GM10248 (cell line): ENCODE data around the gene CFAP77.

Experiments
- CTCF ChIA-PET: fragments of 300-600 bp; sonication (Branson Sonifier 250); formaldehyde crosslinking; extraction: SDS; loops from one replicate; lab custom pipeline; 2021; ENCODE audit warnings: antibody characterized with exemption; lab: Yijun Ruan, JAX
- POLR2A ChIA-PET: fragments of 350-650 bp; sonication (Branson Sonifier 250); formaldehyde crosslinking; extraction: SDS; loops from one replicate; lab custom pipeline; 2020; ENCODE audit warnings: antibody characterized with exemption; lab: Yijun Ruan, JAX
- DNase-seq: peaks from one replicate; pipeline ENCODE4 v3.0.0; 2012; ENCODE audit errors: extremely low spot score
- TF ChIP-seq, protein P1 (sequence below): IDR thresholded peaks from 2 replicates; pipeline ENCODE4 v1.5.1; 2012; ENCODE audit warnings: mild to moderate bottlenecking, low read depth; ENCODE audit errors: extremely low read depth, missing control alignments, control extremely low read depth

The CFAP77 gene

DNA sequence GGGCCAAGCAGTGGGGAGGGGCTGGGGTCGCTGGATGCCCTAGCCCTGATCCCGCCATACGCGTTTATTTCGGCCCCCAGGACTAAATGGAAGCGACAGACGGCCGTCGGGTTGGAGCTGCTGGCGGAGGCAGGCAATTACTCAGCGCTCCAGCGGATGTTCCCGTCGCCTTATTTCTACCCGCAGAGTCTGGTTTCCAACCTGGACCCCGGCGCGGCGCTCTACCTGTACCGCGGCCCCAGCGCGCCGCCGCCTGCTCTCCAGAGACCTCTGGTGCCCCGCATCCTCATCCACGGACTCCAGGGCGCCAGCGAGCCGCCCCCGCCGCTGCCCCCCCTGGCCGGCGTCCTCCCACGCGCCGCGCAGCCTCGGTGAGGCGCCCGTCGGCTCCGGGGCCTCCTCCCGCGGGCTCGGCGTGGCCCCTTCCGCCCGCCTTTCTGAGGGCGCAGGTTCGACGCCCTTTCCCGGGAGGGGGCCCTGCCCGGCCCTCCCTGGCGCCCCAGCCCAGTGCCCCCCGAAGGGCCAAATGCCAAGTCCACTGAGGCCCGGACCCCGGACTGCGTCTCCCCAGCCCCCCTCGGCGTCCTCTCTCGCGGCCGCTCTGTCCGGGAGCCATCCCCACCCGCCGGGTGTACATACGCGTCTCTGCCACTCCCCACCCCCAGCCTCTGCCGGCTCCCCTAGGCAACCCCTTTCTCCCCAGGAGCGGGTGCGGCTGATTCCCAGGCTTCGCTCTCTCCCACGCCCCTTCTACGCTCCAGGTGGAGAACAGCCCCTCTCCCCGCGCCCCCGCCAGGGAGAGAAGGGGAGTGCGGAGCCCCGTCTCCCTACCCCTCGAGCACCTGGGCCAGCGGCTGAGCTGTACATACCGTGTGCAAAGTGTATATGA is 179.4 kb downstream of the CFAP77 start:
- DNase-seq: no peak
- TF ChIP-seq, protein P1, sequence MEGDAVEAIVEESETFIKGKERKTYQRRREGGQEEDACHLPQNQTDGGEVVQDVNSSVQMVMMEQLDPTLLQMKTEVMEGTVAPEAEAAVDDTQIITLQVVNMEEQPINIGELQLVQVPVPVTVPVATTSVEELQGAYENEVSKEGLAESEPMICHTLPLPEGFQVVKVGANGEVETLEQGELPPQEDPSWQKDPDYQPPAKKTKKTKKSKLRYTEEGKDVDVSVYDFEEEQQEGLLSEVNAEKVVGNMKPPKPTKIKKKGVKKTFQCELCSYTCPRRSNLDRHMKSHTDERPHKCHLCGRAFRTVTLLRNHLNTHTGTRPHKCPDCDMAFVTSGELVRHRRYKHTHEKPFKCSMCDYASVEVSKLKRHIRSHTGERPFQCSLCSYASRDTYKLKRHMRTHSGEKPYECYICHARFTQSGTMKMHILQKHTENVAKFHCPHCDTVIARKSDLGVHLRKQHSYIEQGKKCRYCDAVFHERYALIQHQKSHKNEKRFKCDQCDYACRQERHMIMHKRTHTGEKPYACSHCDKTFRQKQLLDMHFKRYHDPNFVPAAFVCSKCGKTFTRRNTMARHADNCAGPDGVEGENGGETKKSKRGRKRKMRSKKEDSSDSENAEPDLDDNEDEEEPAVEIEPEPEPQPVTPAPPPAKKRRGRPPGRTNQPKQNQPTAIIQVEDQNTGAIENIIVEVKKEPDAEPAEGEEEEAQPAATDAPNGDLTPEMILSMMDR: no peak
- ChIA-PET POLR2A (no interaction called here), CTCF (no interaction called here)

DNA sequence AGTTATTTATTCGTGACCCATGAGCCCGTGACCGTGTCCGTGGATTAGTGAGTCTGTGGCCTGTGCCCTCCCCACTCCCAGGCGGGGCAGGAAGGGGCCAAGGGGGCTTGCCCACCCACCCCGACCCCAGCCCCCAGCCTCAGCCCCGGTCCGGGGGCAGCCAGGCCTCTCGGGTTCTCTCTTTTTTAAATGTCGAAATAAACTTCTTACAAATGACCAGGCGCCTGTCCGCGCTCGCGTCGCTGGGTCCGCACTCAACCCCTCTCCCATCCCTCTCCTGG is 180.0 kb downstream of the CFAP77 start:
- TF ChIP-seq, protein P1: no peak
- ChIA-PET POLR2A (no interaction called here), CTCF (no interaction called here)
- no peak for DNase-seq

DNA sequence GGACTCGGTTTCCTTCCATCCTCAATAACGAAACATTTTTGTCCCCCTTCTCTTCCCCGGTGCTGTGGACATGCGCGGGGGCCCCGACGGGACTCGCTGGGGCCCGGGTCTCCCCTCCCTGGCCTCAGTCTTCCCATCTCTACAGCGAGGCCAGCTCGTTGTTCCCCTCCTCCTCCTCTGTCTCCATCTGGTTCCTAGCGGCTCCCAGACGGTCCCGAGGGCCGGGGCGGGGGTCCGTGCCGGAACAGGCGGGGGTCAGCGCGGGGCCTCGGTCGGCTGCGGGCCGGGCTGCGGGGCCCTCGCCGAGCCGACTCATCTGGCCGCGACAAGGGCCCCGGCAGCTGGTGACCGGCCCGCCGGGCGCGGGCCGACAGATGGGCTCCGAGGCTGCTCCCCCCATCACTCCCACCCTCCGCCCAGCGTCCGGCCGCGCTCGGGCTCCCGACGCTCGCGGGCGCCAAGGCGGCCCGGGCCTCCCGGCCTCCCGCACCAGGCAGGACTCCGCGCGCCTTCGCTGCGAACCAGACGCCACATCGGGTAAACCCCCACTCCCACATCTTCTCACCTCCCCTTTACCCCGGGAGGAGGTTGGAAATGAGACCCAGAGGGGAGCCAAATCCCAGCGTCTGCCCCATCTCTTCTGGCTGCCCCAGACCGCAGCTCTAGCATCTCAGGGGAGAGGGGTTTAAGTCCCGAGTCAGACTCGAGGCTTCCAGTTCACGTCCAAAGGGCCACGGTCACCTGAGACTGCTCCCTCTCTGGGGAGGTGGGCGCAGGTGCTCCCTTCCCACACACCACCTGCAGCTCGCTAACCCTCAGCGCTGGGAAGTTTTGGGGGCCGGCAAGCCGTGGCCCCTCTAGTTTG is 180.5 kb downstream of the CFAP77 start:
- no peak for DNase-seq
- TF ChIP-seq, protein P1: no peak
- CTCF ChIA-PET: interaction anchor here (1.0 kb wide), 1 partner anchor 16 kb away, joined by 4 read pairs; no protein-coding TSS in a partner anchor
- POLR2A ChIA-PET: no interaction called here

DNA sequence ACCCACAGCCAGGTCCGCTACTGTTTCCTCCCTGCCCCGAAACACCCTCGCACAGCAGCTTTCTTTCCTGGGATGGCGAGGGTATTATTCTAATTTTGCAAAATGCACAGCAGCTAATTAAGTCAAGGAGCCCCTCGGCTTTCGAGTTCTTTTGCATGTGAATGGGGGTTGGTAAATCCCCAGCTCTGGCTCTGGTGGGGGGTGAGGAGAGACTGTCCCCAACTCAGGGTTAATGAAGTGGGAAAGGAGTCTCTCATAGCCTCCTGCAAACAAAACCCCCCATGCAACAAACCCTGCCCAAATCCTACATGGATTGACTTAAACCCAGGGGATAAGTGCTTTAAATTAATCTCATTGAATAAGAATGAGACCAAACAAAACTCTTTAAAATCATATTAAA is 181.2 kb downstream of the CFAP77 start:
- no peak for DNase-seq
- ChIA-PET POLR2A (no interaction called here), CTCF (interaction anchor here (1.0 kb wide), 1 partner anchor 17 kb away, joined by 4 read pairs; no protein-coding TSS in a partner anchor)
- TF ChIP-seq, protein P1: no peak

DNA sequence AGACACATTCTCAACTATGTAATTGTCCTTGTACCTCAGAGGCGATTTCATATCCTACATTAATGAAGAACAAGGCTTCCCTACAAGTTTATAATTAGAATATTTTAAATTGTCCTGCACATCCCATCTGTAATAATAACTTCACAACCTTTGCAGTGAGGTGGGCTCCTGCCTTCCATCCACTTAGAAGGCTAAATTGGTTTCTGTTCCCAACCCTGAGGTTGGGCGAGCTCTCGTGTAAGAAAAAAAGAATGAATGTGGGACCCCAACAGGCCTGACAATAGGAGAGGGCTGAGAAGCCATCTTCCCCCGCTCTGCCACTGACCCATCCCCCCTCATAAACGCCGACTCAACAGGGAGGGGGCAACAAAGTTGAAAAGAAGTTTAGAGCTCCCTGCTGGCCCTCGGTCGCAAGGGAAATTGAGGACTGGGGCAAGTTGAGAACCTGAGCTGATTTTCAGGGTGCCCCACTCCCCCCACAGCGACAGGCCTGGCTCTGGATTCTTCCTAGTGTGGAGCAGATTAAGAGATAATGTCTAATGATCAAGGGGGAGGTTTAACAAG is 181.8 kb downstream of the CFAP77 start:
- no peak for DNase-seq
- ChIA-PET POLR2A (no interaction called here), CTCF (no interaction called here)

DNA sequence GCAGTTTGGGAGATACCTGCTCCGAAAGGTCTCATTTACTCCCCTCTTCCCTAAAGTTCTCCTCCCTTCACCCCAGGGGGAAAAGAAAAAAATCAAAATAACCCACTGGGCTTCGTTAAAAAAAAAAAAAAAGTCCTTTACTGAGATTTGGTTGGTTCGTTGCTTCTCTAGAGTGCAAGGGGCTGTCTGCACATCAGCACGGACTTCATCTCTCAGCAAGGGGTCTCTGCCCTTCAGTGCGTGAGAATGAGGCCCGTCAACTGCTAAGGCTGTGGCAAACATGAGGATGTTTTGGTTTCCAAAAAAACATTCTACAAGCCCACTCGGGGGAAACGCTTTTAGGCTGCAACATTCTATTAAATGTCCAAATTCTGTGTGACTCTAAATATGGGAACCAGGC is 182.4 kb downstream of the CFAP77 start:
- CTCF ChIA-PET: no interaction called here
- TF ChIP-seq, protein P1: no peak
- POLR2A ChIA-PET: no interaction called here
- DNase-seq: no peak

More for the DNA sequence above, 181.8 kb downstream of the CFAP77 start:
- TF ChIP-seq, protein P1: no peak
